ENCODE measurements around the gene NCOR1.
"Not testable (repeated sequence)": the region's sequence is repeated elsewhere in the genome, so short reads cannot be mapped to it uniquely, and the experiment has no call there.

The NCOR1 gene

GRCh38 chr17:16145319-16145890, 69.9 kb downstream of the NCOR1 start:
- no CpG with 5 or more reads among the region's 40 CpGs for WGBS (ENCODE audit: extremely low coverage, insufficient coverage, insufficient read length)
- not testable (repeated sequence) for H3K79me2 ChIP-seq (ENCODE audit: control insufficient read depth, insufficient read depth, low read length, poor library complexity); H2AK5ac ChIP-seq (ENCODE audit: low read length); H3K18ac ChIP-seq (ENCODE audit: low read length); H3K79me1 ChIP-seq (ENCODE audit: low read length); H4K91ac ChIP-seq (ENCODE audit: low read depth, low read length); H3K9ac ChIP-seq (ENCODE audit: low read length); H2BK120ac ChIP-seq (ENCODE audit: insufficient read depth, low read length, poor library complexity); H2AFZ ChIP-seq (ENCODE audit: insufficient read depth, low read length, poor library complexity); H3K9me3 ChIP-seq (ENCODE audit: insufficient read depth, low read depth, low read length); H3K14ac ChIP-seq (ENCODE audit: low read length); H4K12ac ChIP-seq (ENCODE audit: low read depth, low read length); H3K23ac ChIP-seq (ENCODE audit: low read length); H3K4ac ChIP-seq (ENCODE audit: low read depth, low read length); H3K27me3 ChIP-seq (ENCODE audit: insufficient read depth, low read length); H2BK12ac ChIP-seq (ENCODE audit: low read length); H3K4me1 ChIP-seq (ENCODE audit: control insufficient read depth in 1 of 2, insufficient read depth in 2 of 2, low read length in 2 of 2); H4K8ac ChIP-seq (ENCODE audit: low read depth, low read length); H2BK5ac ChIP-seq (ENCODE audit: low read depth, low read length, poor library complexity); H3K27ac ChIP-seq (ENCODE audit: low read depth, low read length); H3K4me2 ChIP-seq (ENCODE audit: low read length); H3K4me3 ChIP-seq (ENCODE audit: low read depth, low read length); DNase-seq
- H3K36me3 ChIP-seq (ENCODE audit: control insufficient read depth in 1 of 2, insufficient read depth in 2 of 2, low read length in 2 of 2), result peaks cover 12 to 17% of the 10 kb centered on the region in 2 experiments

- H4K8ac ChIP-seq (ENCODE audit: low read depth, low read length), result no peak overlapping the region
- no peak overlapping the region for H2AFZ ChIP-seq (ENCODE audit: insufficient read depth, low read length, poor library complexity)
- DNase-seq, result no peak
- H4K12ac ChIP-seq (ENCODE audit: low read depth, low read length), result no peak overlapping the region
- H2BK5ac ChIP-seq (ENCODE audit: low read depth, low read length, poor library complexity), result no peak overlapping the region
- H3K36me3 ChIP-seq (ENCODE audit: control insufficient read depth in 1 of 2, insufficient read depth in 2 of 2, low read length in 2 of 2), result peaks cover 15 to 19% of the 10 kb centered on the region in 2 experiments
- no peak overlapping the region for H3K23ac ChIP-seq (ENCODE audit: low read length)
- no peak overlapping the region for H2AK5ac ChIP-seq (ENCODE audit: low read length)
- no peaks in the 10 kb centered on the region for H3K27me3 ChIP-seq (ENCODE audit: insufficient read depth, low read length)
- no peak overlapping the region for H3K18ac ChIP-seq (ENCODE audit: low read length)
- no peak overlapping the region for H3K27ac ChIP-seq (ENCODE audit: low read depth, low read length)
- H3K4me3 ChIP-seq (ENCODE audit: low read depth, low read length), result no peak overlapping the region
- no peak overlapping the region for H4K91ac ChIP-seq (ENCODE audit: low read depth, low read length)
- H3K79me2 ChIP-seq (ENCODE audit: control insufficient read depth, insufficient read depth, low read length, poor library complexity), result no peaks in the 10 kb centered on the region
- H3K9ac ChIP-seq (ENCODE audit: low read length), result no peak overlapping the region
- H3K9me3 ChIP-seq (ENCODE audit: insufficient read depth, low read depth, low read length), result peaks cover 2% of the 10 kb centered on the region
- H3K79me1 ChIP-seq (ENCODE audit: low read length), result no peaks in the 10 kb centered on the region
- no peak overlapping the region for H2BK12ac ChIP-seq (ENCODE audit: low read length)
- H3K4me2 ChIP-seq (ENCODE audit: low read length), result no peak overlapping the region
- H3K14ac ChIP-seq (ENCODE audit: low read length), result no peak overlapping the region
- H2BK120ac ChIP-seq (ENCODE audit: insufficient read depth, low read length, poor library complexity), result no peak overlapping the region
- no peaks in the 10 kb centered on the region for H3K4me1 ChIP-seq (ENCODE audit: control insufficient read depth in 1 of 2, insufficient read depth in 2 of 2, low read length in 2 of 2)
- no peak overlapping the region for H3K4ac ChIP-seq (ENCODE audit: low read depth, low read length)
These were observed 73.6 kb downstream of the NCOR1 start for GRCh38 chr17:16141685-16142084.

- no peak overlapping the region for H3K9ac ChIP-seq (ENCODE audit: low read length)
- H3K79me2 ChIP-seq (ENCODE audit: control insufficient read depth, insufficient read depth, low read length, poor library complexity), result no peaks in the 10 kb centered on the region
- peaks cover 2% of the 10 kb centered on the region for H3K9me3 ChIP-seq (ENCODE audit: insufficient read depth, low read depth, low read length)
- no peak overlapping the region for H3K27ac ChIP-seq (ENCODE audit: low read depth, low read length)
- H3K4me3 ChIP-seq (ENCODE audit: low read depth, low read length), result no peak overlapping the region
- no peak overlapping the region for H3K18ac ChIP-seq (ENCODE audit: low read length)
- no CpG with 5 or more reads among the region's 2 CpGs for WGBS (ENCODE audit: extremely low coverage, insufficient coverage, insufficient read length)
- H3K14ac ChIP-seq (ENCODE audit: low read length), result no peak overlapping the region
- no peak overlapping the region for H2BK120ac ChIP-seq (ENCODE audit: insufficient read depth, low read length, poor library complexity)
- peaks cover 19 to 23% of the 10 kb centered on the region in 2 experiments for H3K36me3 ChIP-seq (ENCODE audit: control insufficient read depth in 1 of 2, insufficient read depth in 2 of 2, low read length in 2 of 2)
- H2BK12ac ChIP-seq (ENCODE audit: low read length), result no peak overlapping the region
- H3K23ac ChIP-seq (ENCODE audit: low read length), result no peak overlapping the region
- H3K4me2 ChIP-seq (ENCODE audit: low read length), result no peak overlapping the region
- no peak overlapping the region for H4K12ac ChIP-seq (ENCODE audit: low read depth, low read length)
- no peak overlapping the region for H2AFZ ChIP-seq (ENCODE audit: insufficient read depth, low read length, poor library complexity)
- H3K4me1 ChIP-seq (ENCODE audit: control insufficient read depth in 1 of 2, insufficient read depth in 2 of 2, low read length in 2 of 2), result no peaks in the 10 kb centered on the region
- no peak for DNase-seq
- no peak overlapping the region for H4K8ac ChIP-seq (ENCODE audit: low read depth, low read length)
- H3K79me1 ChIP-seq (ENCODE audit: low read length), result no peaks in the 10 kb centered on the region
- no peak overlapping the region for H2BK5ac ChIP-seq (ENCODE audit: low read depth, low read length, poor library complexity)
- H3K4ac ChIP-seq (ENCODE audit: low read depth, low read length), result no peak overlapping the region
- H2AK5ac ChIP-seq (ENCODE audit: low read length), result no peak overlapping the region
- H4K91ac ChIP-seq (ENCODE audit: low read depth, low read length), result no peak overlapping the region
- no peaks in the 10 kb centered on the region for H3K27me3 ChIP-seq (ENCODE audit: insufficient read depth, low read length)
These were observed 74.5 kb downstream of the NCOR1 start for GRCh38 chr17:16140854-16141253.

- H3K36me3 ChIP-seq (ENCODE audit: control insufficient read depth in 1 of 2, insufficient read depth in 2 of 2, low read length in 2 of 2), result peaks cover 8 to 11% of the 10 kb centered on the region in 2 experiments
- H3K14ac ChIP-seq (ENCODE audit: low read length), result no peak overlapping the region
- H4K91ac ChIP-seq (ENCODE audit: low read depth, low read length), result no peak overlapping the region
- 100% methylated on average over 1 of the region's 5 CpGs for WGBS (ENCODE audit: extremely low coverage, insufficient coverage, insufficient read length)
- no peak overlapping the region for H2BK5ac ChIP-seq (ENCODE audit: low read depth, low read length, poor library complexity)
- H3K4me3 ChIP-seq (ENCODE audit: low read depth, low read length), result no peak overlapping the region
- no peak overlapping the region for H2AK5ac ChIP-seq (ENCODE audit: low read length)
- H3K79me1 ChIP-seq (ENCODE audit: low read length), result no peaks in the 10 kb centered on the region
- H3K18ac ChIP-seq (ENCODE audit: low read length), result no peak overlapping the region
- H3K9me3 ChIP-seq (ENCODE audit: insufficient read depth, low read depth, low read length), result no peaks in the 10 kb centered on the region
- H2AFZ ChIP-seq (ENCODE audit: insufficient read depth, low read length, poor library complexity), result no peak overlapping the region
- no peaks in the 10 kb centered on the region for H3K27me3 ChIP-seq (ENCODE audit: insufficient read depth, low read length)
- DNase-seq, result no peak
- no peak overlapping the region for H2BK120ac ChIP-seq (ENCODE audit: insufficient read depth, low read length, poor library complexity)
- no peaks in the 10 kb centered on the region for H3K4me1 ChIP-seq (ENCODE audit: control insufficient read depth in 1 of 2, insufficient read depth in 2 of 2, low read length in 2 of 2)
- H3K4me2 ChIP-seq (ENCODE audit: low read length), result no peak overlapping the region
- H3K9ac ChIP-seq (ENCODE audit: low read length), result no peak overlapping the region
- H2BK12ac ChIP-seq (ENCODE audit: low read length), result no peak overlapping the region
- H4K12ac ChIP-seq (ENCODE audit: low read depth, low read length), result no peak overlapping the region
- H3K27ac ChIP-seq (ENCODE audit: low read depth, low read length), result no peak overlapping the region
- no peaks in the 10 kb centered on the region for H3K79me2 ChIP-seq (ENCODE audit: control insufficient read depth, insufficient read depth, low read length, poor library complexity)
- H4K8ac ChIP-seq (ENCODE audit: low read depth, low read length), result no peak overlapping the region
- H3K23ac ChIP-seq (ENCODE audit: low read length), result no peak overlapping the region
- no peak overlapping the region for H3K4ac ChIP-seq (ENCODE audit: low read depth, low read length)
These were observed 79.9 kb downstream of the NCOR1 start for GRCh38 chr17:16135461-16135860.
